H1 (cell line): ENCODE measurements around the gene ATG4C.
"Not testable (repeated sequence)": the region's sequence is repeated elsewhere in the genome, so short reads cannot be mapped to it uniquely, and the experiment has no call there.

Experiments used
- CTCF ChIP-seq, 3 experiments: IDR thresholded peaks; 1 replicate in 2 of 3; 2 replicates in 1 of 3; pipeline versions ENCODE4 v1.5.1 to v1.6.1; 2011; ENCODE audit warnings: low read length in 3 of 3, mild to moderate bottlenecking in 3 of 3, inconsistent platforms in 2 of 3, low read depth in 1 of 3, moderate library complexity in 1 of 3; ENCODE audit not compliant: insufficient read depth in 1 of 3; ENCODE audit errors: control extremely low read depth in 1 of 3
- GABPA ChIP-seq: IDR thresholded peaks from 2 replicates; pipeline ENCODE4 v1.6.1; 2011; ENCODE audit warnings: mild to moderate bottlenecking, low read length, moderate library complexity, borderline replicate concordance; ENCODE audit not compliant: insufficient read depth
- HDAC2 ChIP-seq, 2 experiments: fragments of 300-600 bp in 1 of 2; sonication (generic) in 1 of 2; IDR thresholded peaks; 2 replicates each; pipeline ENCODE4 v1.6.1; 2011 to 2012; ENCODE audit warnings: low read depth in 2 of 2, low read length in 2 of 2, mild to moderate bottlenecking in 2 of 2, moderate library complexity in 2 of 2, borderline replicate concordance in 1 of 2, inconsistent platforms in 1 of 2
- PHF8 ChIP-seq: fragments of 200-600 bp; sonication (generic); conservative IDR thresholded peaks from 2 replicates; pipeline ENCODE4 v1.7.1; 2012; ENCODE audit warnings: low read depth, mild to moderate bottlenecking, inconsistent platforms, low read length, moderate library complexity
- POLR2AphosphoS5 ChIP-seq: IDR thresholded peaks from 2 replicates; pipeline ENCODE4 v1.6.1; 2011; ENCODE audit warnings: low read depth, low read length
- RAD21 ChIP-seq, 2 experiments: IDR thresholded peaks in 1 of 2; conservative IDR thresholded peaks in 1 of 2; 2 replicates each; pipeline ENCODE4 v1.6.1; 2011; ENCODE audit warnings: low read depth in 2 of 2, low read length in 2 of 2, improper control_type of control experiment in 1 of 2, inconsistent platforms in 1 of 2, mild to moderate bottlenecking in 1 of 2, moderate library complexity in 1 of 2
- SIN3A ChIP-seq, 2 experiments: IDR thresholded peaks in 1 of 2; conservative IDR thresholded peaks in 1 of 2; 2 replicates each; pipeline ENCODE4 v1.6.1; 2011 to 2012; ENCODE audit warnings: low read length in 2 of 2, improper control_type of control experiment in 1 of 2, low read depth in 1 of 2, mild to moderate bottlenecking in 1 of 2
- SP1 ChIP-seq: IDR thresholded peaks from 2 replicates; pipeline ENCODE4 v1.6.1; 2011; ENCODE audit warnings: low read depth, low read length
- SP4 ChIP-seq: IDR thresholded peaks from 2 replicates; pipeline ENCODE4 v1.6.1; 2012; ENCODE audit warnings: low read length, inconsistent platforms
- ZNF274 ChIP-seq: IDR thresholded peaks from 2 replicates; pipeline ENCODE4 v1.7.0; 2012; ENCODE audit warnings: low read length, borderline replicate concordance; ENCODE audit errors: extremely low read depth

- TF ChIP-seq SP1; ZNF274; SIN3A (conservative IDR thresholded peaks at IDR 0.05 in 1 of 2, IDR thresholded peaks at IDR 0.05 in 1 of 2; ENCODE audit: low read depth in 1 of 2, low read length in 2 of 2); CTCF (IDR thresholded peaks at IDR 0.05; ENCODE audit: control extremely low read depth in 1 of 3, insufficient read depth in 1 of 3, low read depth in 1 of 3, low read length in 3 of 3); HDAC2 (IDR thresholded peaks at IDR 0.05; ENCODE audit: borderline replicate concordance in 1 of 2, low read depth in 2 of 2, low read length in 2 of 2); SP4; RAD21 (IDR thresholded peaks at IDR 0.05 in 1 of 2, conservative IDR thresholded peaks at IDR 0.05 in 1 of 2; ENCODE audit: low read depth in 2 of 2, low read length in 2 of 2); PHF8; GABPA; POLR2AphosphoS5: not testable (repeated sequence)
Measured at GRCh38 chr1:62761223-62761870, 22.6 kb upstream of the ATG4C start.
